H9 (cell line): ENCODE data around the gene PPP1R13L. TPM values are rescaled to one million over a fixed set of nuclear protein-coding genes. Genes with fewer than 3 reads are reported as not detected.

ENCODE experiments used
- DNase-seq: peaks from one replicate; pipeline ENCODE4 v3.0.0-alpha.2; 2017
- H2AFZ ChIP-seq: one replicate; pipeline ENCODE4 v1.6.1; 2013; ENCODE audit warnings: mild to moderate bottlenecking, low read length, control low read depth, moderate library complexity
- H2AK5ac ChIP-seq: 2 replicates; pipeline ENCODE4 v1.6.1; 2013; ENCODE audit warnings: low read length, control low read depth, mixed read lengths; ENCODE audit not compliant: insufficient read length
- H2BK120ac ChIP-seq: one replicate; pipeline ENCODE4 v1.6.1; 2013; ENCODE audit warnings: low read depth, mild to moderate bottlenecking, low read length, control low read depth, inconsistent platforms; ENCODE audit not compliant: poor library complexity, severe bottlenecking
- H2BK12ac ChIP-seq: 2 replicates; pipeline ENCODE4 v1.6.1; 2013; ENCODE audit warnings: low read length, control low read depth, mixed read lengths, low read depth; ENCODE audit not compliant: insufficient read length
- H2BK15ac ChIP-seq: 2 replicates; pipeline ENCODE4 v1.6.1; 2013; ENCODE audit warnings: low read depth, low read length, control low read depth
- H2BK20ac ChIP-seq: one replicate; pipeline ENCODE4 v1.6.1; 2013; ENCODE audit warnings: low read depth, mild to moderate bottlenecking, low read length, control low read depth, inconsistent platforms; ENCODE audit not compliant: poor library complexity, severe bottlenecking
- H2BK5ac ChIP-seq: 2 replicates; pipeline ENCODE4 v1.6.1; 2013; ENCODE audit warnings: low read length, control low read depth, mixed read lengths; ENCODE audit not compliant: insufficient read length
- H3K14ac ChIP-seq: 2 replicates; pipeline ENCODE4 v1.6.1; 2013; ENCODE audit warnings: low read length, control low read depth; ENCODE audit not compliant: insufficient read depth
- H3K18ac ChIP-seq: 2 replicates; pipeline ENCODE4 v1.6.1; 2013; ENCODE audit warnings: low read depth, mild to moderate bottlenecking, mixed read lengths, low read length, control low read depth; ENCODE audit not compliant: insufficient read length
- H3K23ac ChIP-seq: 2 replicates; pipeline ENCODE4 v1.6.1; 2013; ENCODE audit warnings: low read length, control low read depth, mixed read lengths, low read depth; ENCODE audit not compliant: insufficient read length
- H3K23me2 ChIP-seq: 2 replicates; pipeline ENCODE4 v1.6.1; 2013; ENCODE audit warnings: low read depth, mild to moderate bottlenecking, mixed read lengths, low read length, control low read depth; ENCODE audit not compliant: insufficient read length, poor library complexity, severe bottlenecking
- H3K27ac ChIP-seq: 2 replicates; pipeline ENCODE4 v1.5.1; 2013; ENCODE audit warnings: low read length, control low read depth, mixed read lengths, low read depth; ENCODE audit not compliant: insufficient read length
- H3K27me3 ChIP-seq: 2 replicates; pipeline ENCODE4 v1.6.1; 2013; ENCODE audit warnings: low read length, control low read depth, inconsistent platforms; ENCODE audit not compliant: insufficient read depth
- H3K4ac ChIP-seq: 2 replicates; pipeline ENCODE4 v1.6.1; 2013; ENCODE audit warnings: low read depth, mild to moderate bottlenecking, control low read depth, inconsistent platforms, low read length, moderate library complexity
- H3K4me1 ChIP-seq: 2 replicates; pipeline ENCODE4 v1.6.1; 2013; ENCODE audit warnings: low read length, control low read depth, inconsistent platforms; ENCODE audit not compliant: insufficient read depth
- H3K4me2 ChIP-seq: 2 replicates; pipeline ENCODE4 v1.6.1; 2013; ENCODE audit warnings: low read length, control low read depth, mixed read lengths; ENCODE audit not compliant: insufficient read length, insufficient read depth
- H3K56ac ChIP-seq: 2 replicates; pipeline ENCODE4 v1.6.1; 2013; ENCODE audit warnings: low read depth, mild to moderate bottlenecking, mixed read lengths, low read length, control low read depth; ENCODE audit not compliant: insufficient read length
- H3K79me1 ChIP-seq: 2 replicates; pipeline ENCODE4 v1.6.1; 2013; ENCODE audit warnings: low read depth, mild to moderate bottlenecking, moderate library complexity, low read length, control low read depth, inconsistent platforms; ENCODE audit not compliant: insufficient read depth, poor library complexity, severe bottlenecking
- H3K79me2 ChIP-seq: 2 replicates; pipeline ENCODE4 v1.6.1; 2013; ENCODE audit warnings: low read length, control low read depth, inconsistent platforms; ENCODE audit not compliant: insufficient read depth
- H3K9ac ChIP-seq: 2 replicates; pipeline ENCODE4 v1.6.1; 2013; ENCODE audit warnings: low read length, control low read depth, mixed read lengths; ENCODE audit not compliant: insufficient read length; ENCODE audit errors: extremely low read depth
- H3K9me3 ChIP-seq: one replicate; pipeline ENCODE4 v1.6.1; 2013; ENCODE audit warnings: low read depth, low read length, inconsistent platforms; ENCODE audit not compliant: control insufficient read depth
- H3T11ph ChIP-seq: one replicate; pipeline ENCODE4 v1.6.1; 2013; ENCODE audit warnings: mild to moderate bottlenecking, low read length, control low read depth, inconsistent platforms
- H4K20me1 ChIP-seq: one replicate; pipeline ENCODE4 v1.6.1; 2013; ENCODE audit not compliant: control insufficient read depth, insufficient read length, insufficient read depth
- H4K5ac ChIP-seq: 2 replicates; pipeline ENCODE4 v1.6.1; 2013; ENCODE audit warnings: low read depth, mild to moderate bottlenecking, mixed read lengths, low read length, control low read depth; ENCODE audit not compliant: insufficient read length
- H4K8ac ChIP-seq: replicated peaks from 2 replicates; pipeline ENCODE4 v1.6.1; 2013; ENCODE audit warnings: low read length, control low read depth, mixed read lengths, low read depth; ENCODE audit not compliant: insufficient read length
- H4K91ac ChIP-seq: 2 replicates; pipeline ENCODE4 v1.6.1; 2013; ENCODE audit warnings: low read depth, mild to moderate bottlenecking, moderate library complexity, mixed read lengths, low read length, control low read depth; ENCODE audit not compliant: insufficient read length
- H3K27ac Mint-ChIP-seq, 3 experiments: 2 replicates in 2 of 3; 3 replicates in 1 of 3; pipeline ENCODE4 v1.8.0; 2020 to 2021; ENCODE audit warnings: mixed read lengths in 3 of 3, mild to moderate bottlenecking in 1 of 3, moderate library complexity in 1 of 3
- H3K27me3 Mint-ChIP-seq: 2 replicates; pipeline ENCODE4 v1.8.0; 2021; ENCODE audit warnings: low read depth, mild to moderate bottlenecking, moderate library complexity, mixed read lengths
- H3K36me3 Mint-ChIP-seq, 3 experiments: 2 replicates in 2 of 3; 3 replicates in 1 of 3; pipeline ENCODE4 v1.8.0; 2020 to 2021; ENCODE audit warnings: low read depth in 3 of 3, mixed read lengths in 3 of 3; ENCODE audit not compliant: insufficient read depth in 1 of 3
- H3K4me1 Mint-ChIP-seq, 2 experiments: 2 replicates each; pipeline ENCODE4 v1.8.0; 2020; ENCODE audit warnings: mixed read lengths in 2 of 2
- H3K4me3 Mint-ChIP-seq, 2 experiments: 2 replicates in 1 of 2; 3 replicates in 1 of 2; pipeline ENCODE4 v1.8.0; 2020 to 2021; ENCODE audit warnings: mild to moderate bottlenecking in 2 of 2, mixed read lengths in 2 of 2, moderate library complexity in 1 of 2
- H3K9me3 Mint-ChIP-seq, 2 experiments: 2 replicates in 1 of 2; 3 replicates in 1 of 2; pipeline ENCODE4 v1.8.0; 2020; ENCODE audit warnings: mild to moderate bottlenecking in 2 of 2, mixed read lengths in 2 of 2, moderate library complexity in 1 of 2
- WGBS: extraction: QIAGEN DNeasy Blood & Tissue Kit; methylation state at CpG from one replicate; pipeline ENCODE4 v1.1.7; 2013; ENCODE audit warnings: missing lambda C conversion rate, low lambda C conversion rate, mixed read lengths; ENCODE audit not compliant: insufficient read length; ENCODE audit errors: extremely low coverage; 5-methylcytosine and 5-hydroxymethylcytosine counted together
- total RNA-seq: library from RNA; stranded (reverse); gene quantifications from 2 replicates; pipeline ENCODE4 v1.2.1, GENCODE V29; 2021
- TF ChIP-seq, protein P1 (sequence below): fragments of 200-600 bp; sonication (generic); conservative IDR thresholded peaks from 3 replicates; pipeline ENCODE4 v1.8.0; 2021; ENCODE audit warnings: antibody characterized with exemption, mild to moderate bottlenecking

PPP1R13L gene
- total RNA-seq, 1 experiment from 2014 or later, result 42.6 TPM

- Mint-ChIP-seq H3K36me3 (no peaks in the 10 kb centered on the region; a peak in 1 of 7 replicates), H3K4me1 (peaks cover 24 to 37% of the 10 kb centered on the region in 2 experiments), H3K4me3 (no peak overlapping the region), H3K27ac (no peak overlapping the region), H3K9me3 (peaks cover 4 to 7% of the 10 kb centered on the region in 2 experiments; a peak in 4 of 5 replicates), H3K27me3 (peaks cover 35% of the 10 kb centered on the region)
- H3K23me2 ChIP-seq, result peaks cover 14% of the 10 kb centered on the region
- no peak overlapping the region for H3K9ac ChIP-seq
- H3K56ac ChIP-seq, result no peak overlapping the region
- H3K4me2 ChIP-seq, result no peak overlapping the region
- no peaks in the 10 kb centered on the region for H4K20me1 ChIP-seq
- peaks cover 2% of the 10 kb centered on the region; the same call in 1 of the 2 replicates for H3K4me1 ChIP-seq
- H4K5ac ChIP-seq, result no peak overlapping the region
- H3K27ac ChIP-seq, result no peak overlapping the region
- H3K18ac ChIP-seq, result no peak overlapping the region
- H2BK5ac ChIP-seq, result no peak overlapping the region
- no peak overlapping the region for H3K4ac ChIP-seq
- H2AK5ac ChIP-seq, result no peak overlapping the region
- no peak overlapping the region for H2BK12ac ChIP-seq
- no peak overlapping the region for H2BK120ac ChIP-seq
- no peak overlapping the region for H2AFZ ChIP-seq
- no peak overlapping the region for H3T11ph ChIP-seq
- DNase-seq, result no peak
- H3K79me2 ChIP-seq, result no peaks in the 10 kb centered on the region
- WGBS, result no CpG with 5 or more reads among the region's 7 CpGs
- TF ChIP-seq, protein P1, sequence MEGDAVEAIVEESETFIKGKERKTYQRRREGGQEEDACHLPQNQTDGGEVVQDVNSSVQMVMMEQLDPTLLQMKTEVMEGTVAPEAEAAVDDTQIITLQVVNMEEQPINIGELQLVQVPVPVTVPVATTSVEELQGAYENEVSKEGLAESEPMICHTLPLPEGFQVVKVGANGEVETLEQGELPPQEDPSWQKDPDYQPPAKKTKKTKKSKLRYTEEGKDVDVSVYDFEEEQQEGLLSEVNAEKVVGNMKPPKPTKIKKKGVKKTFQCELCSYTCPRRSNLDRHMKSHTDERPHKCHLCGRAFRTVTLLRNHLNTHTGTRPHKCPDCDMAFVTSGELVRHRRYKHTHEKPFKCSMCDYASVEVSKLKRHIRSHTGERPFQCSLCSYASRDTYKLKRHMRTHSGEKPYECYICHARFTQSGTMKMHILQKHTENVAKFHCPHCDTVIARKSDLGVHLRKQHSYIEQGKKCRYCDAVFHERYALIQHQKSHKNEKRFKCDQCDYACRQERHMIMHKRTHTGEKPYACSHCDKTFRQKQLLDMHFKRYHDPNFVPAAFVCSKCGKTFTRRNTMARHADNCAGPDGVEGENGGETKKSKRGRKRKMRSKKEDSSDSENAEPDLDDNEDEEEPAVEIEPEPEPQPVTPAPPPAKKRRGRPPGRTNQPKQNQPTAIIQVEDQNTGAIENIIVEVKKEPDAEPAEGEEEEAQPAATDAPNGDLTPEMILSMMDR, result no peak
- no peak overlapping the region for H2BK20ac ChIP-seq
- no peaks in the 10 kb centered on the region for H3K79me1 ChIP-seq
- no peak overlapping the region for H4K8ac ChIP-seq
- H3K9me3 ChIP-seq, result no peaks in the 10 kb centered on the region
- H3K23ac ChIP-seq, result no peak overlapping the region
- no peaks in the 10 kb centered on the region; the same call in 1 of the 2 replicates for H3K27me3 ChIP-seq
- no peak overlapping the region for H2BK15ac ChIP-seq
- H3K14ac ChIP-seq, result no peak overlapping the region
- no peak overlapping the region for H4K91ac ChIP-seq
These were observed 42.1 kb upstream of the PPP1R13L start for GRCh38 chr19:45446944-45447343.
